Body of pancreas (tissue), 4 donors: ENCODE results near the gene MAEL. TPM values are rescaled to one million over a fixed set of nuclear protein-coding genes. Genes with fewer than 3 reads are reported as not detected.

Source experiments
- ATAC-seq: fragments of 150-250 bp; one replicate; pipeline ENCODE4 v1.9.1; 2016
- DNase-seq, 4 donors: peaks; one replicate each; pipeline ENCODE4 v3.0.0-alpha.2; 2019
- H3K27ac ChIP-seq, 4 donors: fragments of 200-600 bp; sonication (generic); 1 replicate in 3 of 4; 2 replicates in 1 of 4; pipeline versions ENCODE4 v1.5.1 to v1.6.1; 2016 to 2019; ENCODE audit warnings: mild to moderate bottlenecking in 1 of 4, mixed read lengths in 1 of 4, moderate library complexity in 1 of 4
- H3K27me3 ChIP-seq, 2 donors: fragments of 200-600 bp; sonication (generic); one replicate each; pipeline ENCODE4 v1.6.0; 2016; ENCODE audit warnings: mild to moderate bottlenecking in 1 of 2
- H3K36me3 ChIP-seq, 2 donors: fragments of 200-600 bp; sonication (generic); replicated peaks in 1 of 2; 2 replicates each; pipeline ENCODE4 v1.5.1; 2016; ENCODE audit warnings: low read depth in 2 of 2; ENCODE audit not compliant: insufficient read depth in 1 of 2
- H3K4me1 ChIP-seq: fragments of 200-600 bp; sonication (generic); one replicate; pipeline ENCODE4 v1.6.0; 2016
- H3K4me3 ChIP-seq, 2 donors: fragments of 200-600 bp; sonication (generic); 1 replicate in 1 of 2; 2 replicates in 1 of 2; pipeline ENCODE4 v1.5.1; 2016 to 2019
- H3K9me3 ChIP-seq, 3 donors: fragments of 200-600 bp; sonication (generic); 1 replicate in 2 of 3; 2 replicates in 1 of 3; pipeline ENCODE4 v1.5.1; 2016
- CTCF ChIP-seq, 7 experiments: fragments of 450-650 bp in 4 of 7; fragments of 200-600 bp in 3 of 7; sonication (generic) in 3 of 7; IDR thresholded peaks; one replicate each; pipeline ENCODE4 v1.5.1; 2016 to 2019; ENCODE audit warnings: antibody characterized with exemption in 7 of 7
- POLR2A ChIP-seq, 3 donors: fragments of 450-650 bp; IDR thresholded peaks; one replicate each; pipeline ENCODE4 v1.6.1; 2016; ENCODE audit warnings: antibody characterized with exemption in 3 of 3, mild to moderate bottlenecking in 2 of 3
- WGBS, 2 donors: methylation state at CpG; one replicate each; pipeline ENCODE4 v1.1.5; 2017; 5-methylcytosine and 5-hydroxymethylcytosine counted together
- intact Hi-C: fragments of 100-400 bp; cut with DNase I; formaldehyde crosslinking; loops from one replicate; pipeline ENCODE4 v1.15.1; 2023
- total RNA-seq, 2 donors: library from RNA; depleted of rRNA; stranded (reverse); fragments of >200 nt; gene quantifications; one replicate each; pipeline ENCODE4 v1.1.0, GENCODE V29; 2016

The MAEL gene
- total RNA-seq, 2 donors from 2014 or later = not detected

DNA sequence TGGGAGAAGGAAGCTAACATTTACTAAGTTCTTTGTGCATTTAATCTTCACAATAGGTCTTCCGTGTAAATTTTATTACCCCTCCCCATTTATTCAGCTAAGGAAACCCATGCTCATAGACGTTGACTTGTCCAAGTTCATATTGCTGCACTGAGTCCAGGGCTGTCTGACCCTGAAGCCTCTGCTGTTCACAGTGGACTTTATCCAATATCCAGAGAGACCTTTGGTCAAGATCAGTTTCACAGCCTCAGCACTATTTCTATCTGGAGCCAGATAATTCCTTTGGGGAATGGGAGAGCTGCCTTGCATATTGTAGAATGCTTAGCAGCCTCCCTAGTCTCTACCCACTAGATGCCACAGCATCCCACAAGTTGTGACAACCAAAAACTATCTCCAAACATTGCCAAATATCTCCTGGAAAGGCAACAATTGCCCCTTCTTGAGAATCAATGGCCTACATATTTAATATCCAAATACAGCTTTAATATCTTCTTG lies 40.2 kb upstream of the MAEL start:
- WGBS, 2 donors = 69 to 72% methylated on average over 2 of the region's 2 CpGs
- intact Hi-C loops = no loop called here
- ATAC-seq (no peak), DNase-seq (no peak)
- H3K4me3 ChIP-seq = no peak overlapping the region
- H3K36me3 ChIP-seq = no peaks in the 10 kb centered on the region
- peaks cover 0 to 5% of the 10 kb centered on the region in 2 donors for H3K27me3 ChIP-seq
- TF ChIP-seq POLR2A (IDR thresholded peaks at IDR 0.05) = no peak
- TF ChIP-seq CTCF (IDR thresholded peaks at IDR 0.05) = no peak
- H3K27ac ChIP-seq = no peak overlapping the region
- no peaks in the 10 kb centered on the region for H3K9me3 ChIP-seq
- peaks cover 6% of the 10 kb centered on the region for H3K4me1 ChIP-seq

GRCh38 chr1:166950156-166950555 lies 38.9 kb upstream of the MAEL start:
- intact Hi-C loops = no loop called here
- Histone ChIP-seq H3K4me1 (peaks cover 6% of the 10 kb centered on the region), H3K9me3 (no peaks in the 10 kb centered on the region), H3K27me3 (peaks cover 0 to 5% of the 10 kb centered on the region in 2 donors), H3K27ac (no peak overlapping the region), H3K4me3 (no peak overlapping the region), H3K36me3 (no peaks in the 10 kb centered on the region)
- DNase-seq = no peak
- TF ChIP-seq POLR2A (IDR thresholded peaks at IDR 0.05) = no peak
- no peak for TF ChIP-seq CTCF (IDR thresholded peaks at IDR 0.05)
- WGBS, 2 donors = 80 to 85% methylated on average over 2 of the region's 2 CpGs
- ATAC-seq = no peak

- Histone ChIP-seq H3K36me3 (no peaks in the 10 kb centered on the region), H3K4me3 (no peak overlapping the region), H3K9me3 (no peaks in the 10 kb centered on the region), H3K27ac (no peak overlapping the region), H3K4me1 (peaks cover 6% of the 10 kb centered on the region), H3K27me3 (peaks cover 0 to 5% of the 10 kb centered on the region in 2 donors)
- WGBS, 2 donors = 84 to 90% methylated on average over 2 of the region's 2 CpGs
- DNase-seq (no peak), ATAC-seq (no peak)
- intact Hi-C loops = no loop called here
- TF ChIP-seq CTCF (IDR thresholded peaks at IDR 0.05) = no peak
- TF ChIP-seq POLR2A (IDR thresholded peaks at IDR 0.05) = no peak
Observed at GRCh38 chr1:166951050-166951449, 38.0 kb upstream of the MAEL start.

- no peak overlapping the region for H3K4me3 ChIP-seq
- H3K36me3 ChIP-seq = no peaks in the 10 kb centered on the region
- no peak overlapping the region for H3K27ac ChIP-seq
- TF ChIP-seq CTCF (IDR thresholded peaks at IDR 0.05) (no peak), POLR2A (IDR thresholded peaks at IDR 0.05) (no peak)
- H3K4me1 ChIP-seq = peaks cover 6% of the 10 kb centered on the region
- no peak for ATAC-seq
- intact Hi-C loops = no loop called here
- H3K27me3 ChIP-seq = no peaks in the 10 kb centered on the region
- no peaks in the 10 kb centered on the region for H3K9me3 ChIP-seq
- WGBS, 2 donors = 49 to 55% methylated on average over 4 of the region's 4 CpGs
- DNase-seq = no peak
Observed at GRCh38 chr1:166952002-166952746, 36.9 kb upstream of the MAEL start.

GRCh38 chr1:166953491-166953890 lies 35.6 kb upstream of the MAEL start:
- Histone ChIP-seq H3K4me3 (no peak overlapping the region), H3K36me3 (no peaks in the 10 kb centered on the region), H3K4me1 (no peaks in the 10 kb centered on the region), H3K9me3 (no peaks in the 10 kb centered on the region), H3K27ac (no peak overlapping the region), H3K27me3 (no peaks in the 10 kb centered on the region)
- ATAC-seq (no peak), DNase-seq (no peak)
- TF ChIP-seq POLR2A (IDR thresholded peaks at IDR 0.05) (no peak), CTCF (IDR thresholded peaks at IDR 0.05) (no peak)
- intact Hi-C loops = no loop called here
